Measurements from ENCODE around the gene PLCL2. TPM values are rescaled to one million over a fixed set of nuclear protein-coding genes. Genes with fewer than 3 reads are reported as not detected.

Gene PLCL2
- total RNA-seq, 2 donors from 2014 or later, result 5.3 to 14.5 TPM

GRCh38 chr3:17057321-17057720 lies 172.6 kb downstream of the PLCL2 start:
- WGBS, result 73% methylated on average over 4 of the region's 4 CpGs
- Histone ChIP-seq H3K36me3 (no peaks in the 10 kb centered on the region), H3K9me3 (no peaks in the 10 kb centered on the region), H3K27ac (no peak overlapping the region), H3K4me1 (replicated peaks) (no peaks in the 10 kb centered on the region), H3K4me3 (no peak overlapping the region), H3K27me3 (replicated peaks; ENCODE audit: insufficient read depth) (no peaks in the 10 kb centered on the region)
- intact Hi-C loops (cut with DNase I), result no loop called here
- no peak for DNase-seq (ENCODE audit: low spot score)
- TF ChIP-seq POLR2A (IDR thresholded peaks at IDR 0.05) (no peak), CTCF (IDR thresholded peaks at IDR 0.05) (no peak), POLR2AphosphoS5 (IDR thresholded peaks at IDR 0.05) (no peak)

GRCh38 chr3:17059989-17060550 lies 175.3 kb downstream of the PLCL2 start:
- TF ChIP-seq POLR2A (IDR thresholded peaks at IDR 0.05) (no peak), POLR2AphosphoS5 (IDR thresholded peaks at IDR 0.05) (no peak), CTCF (IDR thresholded peaks at IDR 0.05) (no peak)
- no peaks in the 10 kb centered on the region for H3K27me3 ChIP-seq (replicated peaks; ENCODE audit: insufficient read depth)
- 89% methylated on average over 5 of the region's 5 CpGs for WGBS
- H3K4me3 ChIP-seq, result no peak overlapping the region
- no peaks in the 10 kb centered on the region for H3K36me3 ChIP-seq
- H3K9me3 ChIP-seq, result no peaks in the 10 kb centered on the region
- H3K4me1 ChIP-seq (replicated peaks), result no peaks in the 10 kb centered on the region
- no peak overlapping the region for H3K27ac ChIP-seq
- DNase-seq (ENCODE audit: low spot score), result no peak
- intact Hi-C loops (cut with DNase I), result no loop called here

DNA sequence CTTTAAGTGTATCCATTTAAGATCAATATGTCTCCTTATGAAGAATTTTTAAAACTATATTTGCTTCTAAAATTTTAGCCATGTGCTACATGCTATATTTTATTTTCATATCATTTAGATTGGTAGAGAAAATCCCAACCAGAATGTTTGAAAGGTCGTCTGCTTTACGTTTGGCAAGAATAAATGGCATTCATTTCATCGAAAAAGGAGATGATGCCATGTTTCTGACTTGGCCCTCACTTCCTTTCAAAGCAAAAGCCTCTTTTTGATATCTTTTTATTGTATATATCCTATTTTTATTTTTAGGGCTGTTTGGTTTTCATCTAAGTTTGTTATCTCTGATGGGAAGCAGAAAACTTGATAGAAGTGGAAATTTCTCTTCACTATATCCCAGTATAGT lies 176.2 kb downstream of the PLCL2 start:
- 96% methylated on average over 3 of the region's 3 CpGs for WGBS
- intact Hi-C loops (cut with DNase I), result no loop called here
- TF ChIP-seq POLR2AphosphoS5 (IDR thresholded peaks at IDR 0.05) (no peak), POLR2A (IDR thresholded peaks at IDR 0.05) (no peak), CTCF (IDR thresholded peaks at IDR 0.05) (no peak)

DNA sequence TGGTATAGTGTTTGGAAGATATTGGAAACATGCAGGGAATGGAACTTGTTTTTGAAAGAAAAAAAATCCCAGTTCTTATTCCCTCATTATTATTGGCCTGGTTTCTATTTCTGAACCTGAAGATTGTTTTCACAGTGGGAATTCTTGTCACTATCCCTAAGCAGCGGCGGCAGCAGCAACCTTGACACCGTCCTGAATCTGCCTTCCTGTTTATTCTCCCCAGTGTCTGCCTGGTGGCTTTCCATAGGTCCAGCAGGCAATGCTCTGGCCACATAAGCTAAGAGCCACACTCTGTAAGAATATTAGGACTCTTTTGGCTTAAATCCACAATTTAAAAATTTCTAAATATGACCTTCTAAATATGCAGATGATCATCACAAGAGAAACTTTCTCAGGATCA lies 178.0 kb downstream of the PLCL2 start:
- TF ChIP-seq CTCF (IDR thresholded peaks at IDR 0.05) (no peak), POLR2A (IDR thresholded peaks at IDR 0.05) (no peak), POLR2AphosphoS5 (IDR thresholded peaks at IDR 0.05) (no peak)
- Histone ChIP-seq H3K9me3 (no peaks in the 10 kb centered on the region), H3K27ac (no peak overlapping the region), H3K27me3 (replicated peaks; ENCODE audit: insufficient read depth) (no peaks in the 10 kb centered on the region), H3K36me3 (no peaks in the 10 kb centered on the region), H3K4me1 (replicated peaks) (no peaks in the 10 kb centered on the region), H3K4me3 (no peak overlapping the region)
- no peak for DNase-seq (ENCODE audit: low spot score)
- 77% methylated on average over 3 of the region's 3 CpGs for WGBS
- intact Hi-C loops (cut with DNase I), result no loop called here

More for the DNA sequence above, 176.2 kb downstream of the PLCL2 start:
- DNase-seq (ENCODE audit: low spot score), result no peak
- H3K4me3 ChIP-seq, result no peak overlapping the region
- no peaks in the 10 kb centered on the region for H3K27me3 ChIP-seq (replicated peaks; ENCODE audit: insufficient read depth)
- no peak overlapping the region for H3K27ac ChIP-seq
- no peaks in the 10 kb centered on the region for H3K36me3 ChIP-seq
- no peaks in the 10 kb centered on the region for H3K4me1 ChIP-seq (replicated peaks)
- no peaks in the 10 kb centered on the region for H3K9me3 ChIP-seq

- no peaks in the 10 kb centered on the region for H3K36me3 ChIP-seq
- H3K27ac ChIP-seq, result no peak overlapping the region
- no peak overlapping the region for H3K4me3 ChIP-seq
- TF ChIP-seq CTCF (IDR thresholded peaks at IDR 0.05) (no peak), POLR2AphosphoS5 (IDR thresholded peaks at IDR 0.05) (no peak), POLR2A (IDR thresholded peaks at IDR 0.05) (no peak)
- DNase-seq (ENCODE audit: low spot score), result no peak
- 94% methylated on average over 3 of the region's 3 CpGs for WGBS
- H3K27me3 ChIP-seq (replicated peaks; ENCODE audit: insufficient read depth), result no peaks in the 10 kb centered on the region
- H3K9me3 ChIP-seq, result no peaks in the 10 kb centered on the region
- no peaks in the 10 kb centered on the region for H3K4me1 ChIP-seq (replicated peaks)
- intact Hi-C loops (cut with DNase I), result no loop called here
These were observed 178.8 kb downstream of the PLCL2 start for GRCh38 chr3:17063596-17063995.

Data from prostate gland (tissue), 2 donors.